GM21576 (cell line): Measurements from ENCODE around the gene SP8.

Experiments used
- ATAC-seq: cut with Tn5 transposase; IDR thresholded peaks from one replicate; pipeline ENCODE4 v1.9.1; 2021; ENCODE audit warnings: mild to moderate bottlenecking, moderate library complexity; ENCODE audit not compliant: unreplicated experiment

SP8 gene

GRCh38 chr7:20776214-20776911 lies 10.3 kb downstream of the SP8 start:
- ATAC-seq: no peak

- ATAC-seq: no peak
These were observed 32.7 kb downstream of the SP8 start for GRCh38 chr7:20754001-20754400.

GRCh38 chr7:20749906-20750305 lies 36.8 kb downstream of the SP8 start:
- ATAC-seq: no peak

GRCh38 chr7:20748853-20749252 lies 37.8 kb downstream of the SP8 start:
- ATAC-seq: no peak

GRCh38 chr7:20747001-20747400 lies 39.7 kb downstream of the SP8 start:
- ATAC-seq: no peak

GRCh38 chr7:20745702-20746101 lies 41.0 kb downstream of the SP8 start:
- ATAC-seq: no peak

GRCh38 chr7:20744954-20745446 lies 41.7 kb downstream of the SP8 start:
- no peak for ATAC-seq

- no peak for ATAC-seq
These were observed 43.8 kb downstream of the SP8 start for GRCh38 chr7:20742913-20743312.

- ATAC-seq: no peak
These were observed 44.9 kb downstream of the SP8 start for GRCh38 chr7:20741801-20742200.

- ATAC-seq: no peak
These were observed 47.9 kb downstream of the SP8 start for GRCh38 chr7:20738518-20739481.

- no peak for ATAC-seq
These were observed 48.7 kb downstream of the SP8 start for GRCh38 chr7:20737840-20738448.

- no peak for ATAC-seq
These were observed 51.2 kb downstream of the SP8 start for GRCh38 chr7:20735346-20736065.
